Endodermal cell (in vitro differentiated cells): ENCODE results near the gene KRTAP5-3. TPM values are rescaled to one million over a fixed set of nuclear protein-coding genes. Genes with fewer than 3 reads are reported as not detected.

Experiments
- DNase-seq: peaks from one replicate; pipeline ENCODE4 v3.0.0-alpha.2; 2017
- H3K27ac ChIP-seq: 2 replicates; pipeline ENCODE4 v1.5.1; 2013; ENCODE audit warnings: mild to moderate bottlenecking, low read depth, low read length, moderate library complexity
- H3K27me3 ChIP-seq: 2 replicates; pipeline ENCODE4 v1.6.1; 2013; ENCODE audit warnings: mild to moderate bottlenecking, low read length, moderate library complexity; ENCODE audit not compliant: insufficient read depth, control insufficient read depth, poor library complexity, severe bottlenecking
- H3K36me3 ChIP-seq: 2 replicates; pipeline ENCODE4 v1.7.0; 2013; ENCODE audit warnings: mild to moderate bottlenecking, low read length, moderate library complexity; ENCODE audit not compliant: control insufficient read depth, insufficient read depth
- H3K4me1 ChIP-seq: one replicate; pipeline ENCODE4 v1.7.0; 2013; ENCODE audit warnings: low read length; ENCODE audit not compliant: control insufficient read depth, insufficient read depth
- H3K4me3 ChIP-seq: 2 replicates; pipeline ENCODE4 v1.5.1; 2013; ENCODE audit warnings: mild to moderate bottlenecking, low read length, moderate library complexity
- H3K9ac ChIP-seq: 2 replicates; pipeline ENCODE4 v1.6.1; 2013; ENCODE audit warnings: mild to moderate bottlenecking, low read length, moderate library complexity; ENCODE audit not compliant: poor library complexity, severe bottlenecking; ENCODE audit errors: extremely low read depth
- H3K9me3 ChIP-seq: 2 replicates; pipeline ENCODE4 v1.6.1; 2013; ENCODE audit warnings: mild to moderate bottlenecking, low read length, moderate library complexity; ENCODE audit not compliant: control insufficient read depth
- H3K27ac Mint-ChIP-seq: 2 replicates; pipeline ENCODE4 v1.8.0; 2020; ENCODE audit warnings: mixed read lengths
- H3K27me3 Mint-ChIP-seq: 2 replicates; pipeline ENCODE4 v1.8.0; 2021; ENCODE audit warnings: mild to moderate bottlenecking, mixed read lengths; ENCODE audit not compliant: insufficient read depth
- H3K36me3 Mint-ChIP-seq: 2 replicates; pipeline ENCODE4 v1.8.0; 2020; ENCODE audit warnings: low read depth, mixed read lengths
- H3K4me1 Mint-ChIP-seq: 2 replicates; pipeline ENCODE4 v1.8.0; 2020; ENCODE audit warnings: mixed read lengths
- H3K4me3 Mint-ChIP-seq: 2 replicates; pipeline ENCODE4 v1.8.0; 2020; ENCODE audit warnings: mild to moderate bottlenecking, moderate library complexity, mixed read lengths
- H3K9me3 Mint-ChIP-seq: 2 replicates; pipeline ENCODE4 v1.8.0; 2020; ENCODE audit warnings: mild to moderate bottlenecking, mixed read lengths
- WGBS, 2 experiments: methylation state at CpG; one replicate each; pipeline versions ENCODE4 v1.1.5 to v1.1.7; 2013; ENCODE audit warnings: missing lambda C conversion rate in 2 of 2, mixed read lengths in 1 of 2; ENCODE audit not compliant: insufficient coverage in 1 of 2, insufficient read length in 1 of 2; 5-methylcytosine and 5-hydroxymethylcytosine counted together
- total RNA-seq, 2 donors: library from RNA; stranded (reverse); fragmentation: NEBNext Ultra II Directional in 1 of 2; extraction: Animal tissue kit (Norgen Biotek cat#: 25700) in 1 of 2; gene quantifications; 2 replicates in 1 of 2; 3 replicates in 1 of 2; pipeline ENCODE4 v1.2.1, GENCODE V29; 2021
- TF ChIP-seq, protein P1 (sequence below): fragments of 200-600 bp; sonication (generic); conservative IDR thresholded peaks from 2 replicates; pipeline ENCODE4 v1.5.0; 2021; ENCODE audit warnings: antibody characterized with exemption, mild to moderate bottlenecking

Gene KRTAP5-3
- total RNA-seq, 2 donors from 2014 or later = not detected

GRCh38 chr11:1562469-1563148, 45.7 kb downstream of the KRTAP5-3 start:
- Mint-ChIP-seq H3K27ac (no peak overlapping the region), H3K36me3 (peaks cover 4% of the 10 kb centered on the region), H3K4me1 (peaks cover 2% of the 10 kb centered on the region), H3K4me3 (no peak overlapping the region), H3K27me3 (peaks cover 4% of the 10 kb centered on the region), H3K9me3 (no peaks in the 10 kb centered on the region)
- Histone ChIP-seq H3K27ac (no peak overlapping the region), H3K36me3 (no peaks in the 10 kb centered on the region), H3K9ac (no peak overlapping the region), H3K9me3 (no peaks in the 10 kb centered on the region), H3K27me3 (no peaks in the 10 kb centered on the region), H3K4me3 (no peak overlapping the region), H3K4me1 (peaks cover 9% of the 10 kb centered on the region)
- TF ChIP-seq, protein P1, sequence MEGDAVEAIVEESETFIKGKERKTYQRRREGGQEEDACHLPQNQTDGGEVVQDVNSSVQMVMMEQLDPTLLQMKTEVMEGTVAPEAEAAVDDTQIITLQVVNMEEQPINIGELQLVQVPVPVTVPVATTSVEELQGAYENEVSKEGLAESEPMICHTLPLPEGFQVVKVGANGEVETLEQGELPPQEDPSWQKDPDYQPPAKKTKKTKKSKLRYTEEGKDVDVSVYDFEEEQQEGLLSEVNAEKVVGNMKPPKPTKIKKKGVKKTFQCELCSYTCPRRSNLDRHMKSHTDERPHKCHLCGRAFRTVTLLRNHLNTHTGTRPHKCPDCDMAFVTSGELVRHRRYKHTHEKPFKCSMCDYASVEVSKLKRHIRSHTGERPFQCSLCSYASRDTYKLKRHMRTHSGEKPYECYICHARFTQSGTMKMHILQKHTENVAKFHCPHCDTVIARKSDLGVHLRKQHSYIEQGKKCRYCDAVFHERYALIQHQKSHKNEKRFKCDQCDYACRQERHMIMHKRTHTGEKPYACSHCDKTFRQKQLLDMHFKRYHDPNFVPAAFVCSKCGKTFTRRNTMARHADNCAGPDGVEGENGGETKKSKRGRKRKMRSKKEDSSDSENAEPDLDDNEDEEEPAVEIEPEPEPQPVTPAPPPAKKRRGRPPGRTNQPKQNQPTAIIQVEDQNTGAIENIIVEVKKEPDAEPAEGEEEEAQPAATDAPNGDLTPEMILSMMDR = no peak
- WGBS, 2 experiments = 94 to 98% methylated on average over 7 to 14 of the region's 14 CpGs
- no peak for DNase-seq

DNA sequence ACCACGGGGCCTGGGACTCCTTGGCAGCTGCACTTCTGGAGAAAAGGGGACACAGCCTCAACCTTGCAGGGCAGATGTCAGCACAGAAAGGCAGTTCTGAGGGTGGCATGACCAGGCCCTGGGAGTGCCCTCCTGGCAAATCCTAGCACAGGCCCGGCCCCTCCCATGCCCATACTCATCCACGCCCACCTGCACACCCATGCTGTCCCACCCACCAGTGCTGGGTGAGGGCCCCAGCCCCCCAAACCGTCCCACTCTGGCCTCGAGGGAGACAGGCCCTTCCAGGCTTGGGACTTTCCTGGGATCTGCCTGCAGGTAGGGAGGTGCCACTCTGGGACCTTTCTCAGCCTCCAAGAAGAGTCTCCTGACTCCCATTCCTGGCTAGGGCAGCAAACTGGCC, 46.3 kb downstream of the KRTAP5-3 start:
- Mint-ChIP-seq H3K4me1 (no peaks in the 10 kb centered on the region), H3K27me3 (peaks cover 5% of the 10 kb centered on the region), H3K36me3 (peaks cover 5% of the 10 kb centered on the region), H3K27ac (no peak overlapping the region), H3K4me3 (no peak overlapping the region), H3K9me3 (no peaks in the 10 kb centered on the region)
- Histone ChIP-seq H3K27me3 (no peaks in the 10 kb centered on the region), H3K27ac (no peak overlapping the region), H3K9ac (no peak overlapping the region), H3K4me3 (no peak overlapping the region), H3K9me3 (no peaks in the 10 kb centered on the region), H3K36me3 (no peaks in the 10 kb centered on the region), H3K4me1 (peaks cover 5% of the 10 kb centered on the region)
- 91 to 92% methylated on average over 4 to 5 of the region's 5 CpGs for WGBS, 2 experiments
- TF ChIP-seq, protein P1 = no peak
- DNase-seq = no peak

DNA sequence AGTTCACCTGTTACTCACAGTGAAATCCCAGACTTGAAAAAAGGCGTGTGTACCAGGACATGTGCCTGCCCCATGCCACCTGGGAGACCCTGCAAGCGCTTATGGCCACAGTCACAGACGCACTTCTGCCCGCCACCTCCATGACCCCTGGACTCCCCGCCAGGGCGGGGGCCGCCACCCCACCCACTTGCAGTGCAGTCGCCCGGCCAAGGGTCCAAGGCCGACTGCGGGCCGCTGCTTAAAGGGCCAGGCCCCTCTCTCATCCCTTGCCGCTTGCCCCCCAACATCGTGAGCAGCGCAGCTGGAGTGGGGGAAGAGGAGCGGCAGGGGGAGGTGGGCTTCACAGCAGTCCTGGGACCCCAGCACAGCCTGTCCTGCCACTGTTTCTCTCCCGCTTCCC, 47.0 kb downstream of the KRTAP5-3 start:
- Mint-ChIP-seq H3K27ac (no peak overlapping the region), H3K4me1 (no peaks in the 10 kb centered on the region), H3K9me3 (no peaks in the 10 kb centered on the region), H3K4me3 (no peak overlapping the region), H3K36me3 (peaks cover 5% of the 10 kb centered on the region), H3K27me3 (peaks cover 5% of the 10 kb centered on the region)
- no peak for DNase-seq
- TF ChIP-seq, protein P1 = no peak
- no peaks in the 10 kb centered on the region for H3K9me3 ChIP-seq
- H3K27me3 ChIP-seq = no peaks in the 10 kb centered on the region
- H3K4me1 ChIP-seq = peaks cover 5% of the 10 kb centered on the region
- H3K27ac ChIP-seq = no peak overlapping the region
- H3K4me3 ChIP-seq = no peak overlapping the region
- H3K36me3 ChIP-seq = no peaks in the 10 kb centered on the region
- WGBS, 2 experiments = 89 to 98% methylated on average over 7 to 17 of the region's 17 CpGs
- no peak overlapping the region for H3K9ac ChIP-seq
